SU-DHL-6 (cell line): Measurements from ENCODE around the gene EFNA5.

Experiments used
- H2AFZ ChIP-seq: fragments of 200-600 bp; sonication (generic); 2 replicates; pipeline ENCODE4 v1.6.1; 2014; ENCODE audit warnings: low read depth, mild to moderate bottlenecking, moderate library complexity, mixed read lengths, antibody characterized with exemption, low read length; ENCODE audit not compliant: severe bottlenecking
- H3F3A ChIP-seq: fragments of 200-600 bp; shearing (Covaris generic); 2 replicates; pipeline ENCODE4 v1.6.0; 2016; ENCODE audit warnings: antibody characterized with exemption, mild to moderate bottlenecking; ENCODE audit not compliant: insufficient read depth
- H3K27ac ChIP-seq: fragments of 200-600 bp; sonication (generic); 2 replicates; pipeline ENCODE4 v1.5.1; 2016; ENCODE audit warnings: low read depth, mild to moderate bottlenecking, low read length, moderate library complexity, mixed read lengths
- H3K27me3 ChIP-seq: fragments of 200-600 bp; sonication (generic), shearing (Covaris generic); 2 replicates; pipeline ENCODE4 v1.6.0; 2014; ENCODE audit warnings: mild to moderate bottlenecking, low read length
- H3K36me3 ChIP-seq: fragments of 200-600 bp; sonication (generic); 2 replicates; pipeline ENCODE4 v1.6.1; 2014; ENCODE audit warnings: mild to moderate bottlenecking, low read length, mixed read lengths
- H3K4me2 ChIP-seq: fragments of 300-600, 200-600 bp; shearing (Covaris generic), sonication (generic); 2 replicates; pipeline ENCODE4 v1.6.0; 2014; ENCODE audit warnings: low read length, low read depth, mild to moderate bottlenecking; ENCODE audit not compliant: poor library complexity, severe bottlenecking
- H3K4me3 ChIP-seq: fragments of 200-600 bp; sonication (generic); 2 replicates; pipeline ENCODE4 v1.5.1; 2014; ENCODE audit warnings: antibody characterized with exemption, low read length, mild to moderate bottlenecking, mixed read lengths; ENCODE audit not compliant: insufficient read depth, poor library complexity, severe bottlenecking
- H3K79me2 ChIP-seq: fragments of 200-600 bp; sonication (generic); 2 replicates; pipeline ENCODE4 v1.6.1; 2014; ENCODE audit warnings: mild to moderate bottlenecking, low read length, moderate library complexity; ENCODE audit not compliant: insufficient read depth
- H3K9ac ChIP-seq: fragments of 200-600 bp; sonication (generic); 2 replicates; pipeline ENCODE4 v1.7.0; 2014; ENCODE audit warnings: mild to moderate bottlenecking, low read length
- H3K9me2 ChIP-seq: fragments of 200-600 bp; sonication (generic); replicated peaks from 2 replicates; pipeline ENCODE4 v1.6.1; 2014; ENCODE audit warnings: low read length; ENCODE audit not compliant: insufficient read depth
- H3K9me3 ChIP-seq: fragments of 200-600 bp; sonication (generic); 2 replicates; pipeline ENCODE4 v1.6.1; 2014; ENCODE audit warnings: low read length, mixed read lengths; ENCODE audit not compliant: insufficient read depth
- H4K20me1 ChIP-seq: fragments of 200-600 bp; sonication (generic); 2 replicates; pipeline ENCODE4 v1.6.1; 2014; ENCODE audit warnings: low read depth, mild to moderate bottlenecking, antibody characterized with exemption, low read length, moderate library complexity, mixed read lengths
- CTCF ChIP-seq: fragments of 200-600 bp; sonication (generic); IDR thresholded peaks from one replicate; pipeline ENCODE4 v1.5.1; 2017; ENCODE audit warnings: antibody characterized with exemption, mild to moderate bottlenecking, low read length, moderate library complexity; ENCODE audit not compliant: insufficient read depth, poor library complexity, severe bottlenecking
- EZH2phosphoT487 ChIP-seq: fragments of 200-600 bp; sonication (generic), shearing (Covaris generic); conservative IDR thresholded peaks from 2 replicates; pipeline ENCODE4 v1.6.1; 2018; ENCODE audit warnings: mild to moderate bottlenecking, antibody characterized with exemption, low read length, moderate library complexity, mixed read lengths

The EFNA5 gene

GRCh38 chr5:107515521-107516080 lies 155.1 kb downstream of the EFNA5 start:
- Histone ChIP-seq H3K36me3 (no peaks in the 10 kb centered on the region), H4K20me1 (no peaks in the 10 kb centered on the region), H3K27ac (no peak overlapping the region), H3K27me3 (no peaks in the 10 kb centered on the region), H3F3A (peaks cover 30% of the 10 kb centered on the region), H3K4me2 (no peak overlapping the region), H3K9ac (no peak overlapping the region), H3K9me2 (no peaks in the 10 kb centered on the region), H3K79me2 (no peaks in the 10 kb centered on the region), H3K4me3 (no peak overlapping the region), H3K9me3 (no peaks in the 10 kb centered on the region), H2AFZ (no peak overlapping the region)
- TF ChIP-seq CTCF (no peak), EZH2phosphoT487 (no peak)

GRCh38 chr5:107514305-107514704 lies 156.4 kb downstream of the EFNA5 start:
- Histone ChIP-seq H3K79me2 (no peaks in the 10 kb centered on the region), H3K4me2 (peak overlapping the region; percentile 64)

GRCh38 chr5:107513337-107514085 lies 157.2 kb downstream of the EFNA5 start:
- Histone ChIP-seq H3K4me3 (peak overlapping the region; percentile 10), H4K20me1 (no peaks in the 10 kb centered on the region), H2AFZ (peak overlapping the region; percentile 84), H3K27ac (peak overlapping the region; percentile 98), H3K79me2 (no peaks in the 10 kb centered on the region), H3K9me3 (no peaks in the 10 kb centered on the region), H3K9me2 (no peaks in the 10 kb centered on the region), H3K36me3 (no peaks in the 10 kb centered on the region), H3K4me2 (peak overlapping the region; percentile 64), H3K27me3 (no peaks in the 10 kb centered on the region), H3F3A (peaks cover 30% of the 10 kb centered on the region), H3K9ac (peak overlapping the region; percentile 48)
- no peak for TF ChIP-seq EZH2phosphoT487
- no peak for TF ChIP-seq CTCF

More at GRCh38 chr5:107514305-107514704, 156.4 kb downstream of the EFNA5 start:
- no peaks in the 10 kb centered on the region for H3K27me3 ChIP-seq
- TF ChIP-seq CTCF (no peak), EZH2phosphoT487 (no peak)
- H3F3A ChIP-seq: peaks cover 30% of the 10 kb centered on the region
- H2AFZ ChIP-seq: peak overlapping the region; percentile 82
- peak overlapping the region; percentile 98 for H3K27ac ChIP-seq
- no peaks in the 10 kb centered on the region for H3K9me3 ChIP-seq
- no peaks in the 10 kb centered on the region for H3K36me3 ChIP-seq
- peak overlapping the region; percentile 48 for H3K9ac ChIP-seq
- no peaks in the 10 kb centered on the region for H3K9me2 ChIP-seq
- H4K20me1 ChIP-seq: no peaks in the 10 kb centered on the region
- H3K4me3 ChIP-seq: peak overlapping the region; percentile 10
